Measurements from ENCODE around the gene PRELID3B.

Gene PRELID3B

GRCh38 chr20:59039233-59039632 lies 3.4 kb downstream of the PRELID3B start:
- Mint-ChIP-seq H3K9me3 (no peaks in the 10 kb centered on the region), H3K4me3 (peak overlapping the region; percentile 90), H3K27me3 (no peaks in the 10 kb centered on the region), H3K27ac (peak overlapping the region; percentile 89), H3K36me3 (peaks cover 30% of the 10 kb centered on the region), H3K4me1 (peaks cover 59% of the 10 kb centered on the region)

GRCh38 chr20:59037386-59037785 lies 5.2 kb downstream of the PRELID3B start:
- Mint-ChIP-seq H3K36me3 (peaks cover 35% of the 10 kb centered on the region), H3K27me3 (no peaks in the 10 kb centered on the region)

DNA sequence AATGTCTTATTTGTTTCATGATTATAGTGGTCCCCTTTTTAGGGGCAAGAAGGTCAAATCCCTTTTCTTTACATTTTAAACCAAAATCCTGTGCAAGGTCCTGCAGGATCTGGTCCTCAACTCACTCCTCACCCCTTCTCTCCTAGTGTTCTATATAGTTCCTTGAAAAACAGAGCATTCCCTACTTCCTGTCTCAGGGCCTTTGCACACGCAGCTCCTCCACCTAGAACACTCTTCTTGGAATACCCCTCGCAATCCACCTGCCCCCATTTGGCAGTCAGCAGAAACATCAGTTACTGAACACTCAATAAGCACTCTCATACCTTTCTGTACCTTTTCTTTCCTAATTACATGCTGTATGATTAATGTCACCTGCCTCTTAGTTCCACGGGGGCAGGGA lies 7.2 kb downstream of the PRELID3B start:
- Mint-ChIP-seq H3K4me3 (no peak overlapping the region), H3K36me3 (peaks cover 30% of the 10 kb centered on the region), H3K27ac (peak overlapping the region; percentile 53), H3K4me1 (peaks cover 56% of the 10 kb centered on the region), H3K27me3 (no peaks in the 10 kb centered on the region), H3K9me3 (no peaks in the 10 kb centered on the region)

More at GRCh38 chr20:59037386-59037785, 5.2 kb downstream of the PRELID3B start:
- Mint-ChIP-seq H3K27ac (peak overlapping the region; percentile 89), H3K4me3 (peak overlapping the region; percentile 16), H3K4me1 (peaks cover 55% of the 10 kb centered on the region), H3K9me3 (no peaks in the 10 kb centered on the region)

DNA sequence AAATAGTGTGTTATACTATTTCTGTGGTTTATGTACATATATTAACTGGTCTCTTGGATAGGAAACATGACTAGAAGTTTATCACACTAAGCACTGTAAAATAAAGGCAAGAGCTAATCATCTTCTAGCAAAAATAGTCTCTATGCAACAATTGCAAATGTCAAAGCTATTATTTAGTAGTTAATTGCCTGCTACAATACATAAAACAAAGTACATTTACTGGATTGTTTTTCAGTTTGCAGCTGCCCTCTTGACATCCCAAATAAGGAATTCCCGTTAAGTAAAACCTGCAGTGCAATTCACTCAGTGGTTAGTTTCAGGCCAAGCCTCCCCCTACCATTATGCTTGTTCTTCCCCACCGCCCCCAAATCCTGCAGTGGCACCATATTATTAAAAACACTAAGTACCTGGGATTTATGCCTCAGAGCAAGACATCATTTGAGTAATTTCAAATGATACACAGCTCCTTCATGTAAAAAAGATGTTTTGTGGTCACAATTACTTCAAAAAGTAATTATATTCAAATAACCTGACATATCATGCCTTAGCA lies 8.9 kb downstream of the PRELID3B start:
- Mint-ChIP-seq H3K27me3 (no peaks in the 10 kb centered on the region), H3K27ac (peak overlapping the region; percentile 77), H3K9me3 (no peaks in the 10 kb centered on the region), H3K4me3 (peak overlapping the region; percentile 19), H3K4me1 (peaks cover 56% of the 10 kb centered on the region), H3K36me3 (peaks cover 30% of the 10 kb centered on the region)

DNA sequence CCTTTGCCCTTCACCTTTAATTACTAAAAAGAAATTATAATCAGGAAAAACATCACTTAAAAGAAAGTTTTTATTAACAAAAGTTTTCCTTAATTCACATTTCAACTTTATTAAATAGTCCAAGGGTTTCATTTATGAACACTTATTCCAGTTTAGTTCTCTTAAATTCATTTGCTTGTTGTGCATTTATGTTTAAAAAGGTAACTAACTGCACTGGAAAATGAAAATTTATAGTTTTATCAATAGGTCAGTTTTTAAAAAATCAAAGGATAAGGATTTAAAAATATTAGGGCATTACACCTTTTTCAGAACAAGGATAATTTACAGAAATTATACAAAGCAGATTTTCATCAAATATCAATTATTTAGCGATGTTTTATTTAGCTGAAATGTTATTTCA lies 9.5 kb downstream of the PRELID3B start:
- Mint-ChIP-seq H3K27ac (peak overlapping the region; percentile 97), H3K4me1 (peaks cover 60% of the 10 kb centered on the region), H3K4me3 (peak overlapping the region; percentile 95), H3K36me3 (peaks cover 33% of the 10 kb centered on the region), H3K9me3 (no peaks in the 10 kb centered on the region), H3K27me3 (no peaks in the 10 kb centered on the region)

DNA sequence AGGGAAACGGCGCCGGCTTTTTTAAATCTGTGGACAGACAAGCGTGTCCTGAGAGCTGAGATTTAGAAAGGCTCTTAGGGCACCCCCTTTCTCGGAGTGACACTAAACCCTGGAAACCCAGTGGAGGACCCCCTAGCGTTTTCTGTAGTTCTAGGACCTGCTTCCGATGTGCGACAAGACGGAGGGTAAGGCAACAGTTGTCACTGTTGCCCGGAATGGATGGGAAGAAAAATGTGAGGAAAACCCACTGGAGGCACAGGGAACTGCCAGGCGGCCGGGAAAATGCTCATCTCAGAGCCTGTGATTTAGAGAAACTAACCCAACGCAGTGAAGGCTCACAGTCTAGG lies 9.9 kb downstream of the PRELID3B start:
- Mint-ChIP-seq H3K4me3 (peak overlapping the region; percentile 95), H3K27me3 (no peaks in the 10 kb centered on the region), H3K9me3 (no peaks in the 10 kb centered on the region), H3K27ac (peak overlapping the region; percentile 97), H3K4me1 (peaks cover 63% of the 10 kb centered on the region), H3K36me3 (peaks cover 32% of the 10 kb centered on the region)

DNA sequence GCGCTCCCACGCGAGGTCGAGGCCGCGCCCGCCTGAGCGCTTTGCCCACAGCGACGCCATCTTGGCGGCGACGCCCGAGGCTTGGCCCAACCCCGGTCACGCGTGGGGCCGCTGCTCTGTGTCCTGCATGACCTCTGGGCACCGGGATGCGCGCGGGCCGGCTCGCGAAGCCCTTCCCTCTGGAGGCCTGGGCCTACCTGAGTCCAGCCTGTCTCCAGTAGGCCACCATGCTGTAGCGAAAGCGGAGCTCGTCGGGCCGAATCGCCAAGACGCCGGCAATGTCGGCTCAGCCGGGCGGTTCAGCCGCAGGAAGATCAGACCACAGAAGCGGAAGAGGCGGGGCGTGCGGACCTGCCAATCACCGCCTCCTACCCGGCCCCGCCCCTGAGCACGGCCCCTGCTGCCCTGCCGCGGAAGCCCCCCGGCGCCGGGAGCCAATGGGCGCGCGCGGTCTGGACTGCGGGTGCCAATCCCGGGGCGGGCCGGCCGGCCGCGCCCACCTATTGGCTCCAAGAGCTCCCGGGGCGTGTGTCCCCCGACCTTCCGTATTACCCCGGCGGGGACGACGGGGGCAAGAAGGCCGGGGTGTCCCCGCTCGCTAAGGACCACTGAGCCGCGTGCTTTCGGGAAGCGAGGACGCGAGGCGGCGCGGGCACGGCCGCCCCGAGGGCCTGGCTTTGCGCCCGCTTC lies 10.4 kb downstream of the PRELID3B start, which contains the start of gene ATP5F1E:
Gene ATP5F1E (minus strand): TSS at position 313 of the 690 bp plus-strand sequence. CDS start 84 bp downstream, at position 229.
- Mint-ChIP-seq H3K4me3 (peak within 1 kb of the TSS; percentile 95), H3K27me3 (no peaks in the 10 kb centered on the region), H3K36me3 (peaks cover 32% of the 10 kb centered on the region), H3K4me1 (peaks cover 65% of the 10 kb centered on the region), H3K9me3 (no peaks in the 10 kb centered on the region), H3K27ac (peak within 1 kb of the TSS; percentile 97)

DNA sequence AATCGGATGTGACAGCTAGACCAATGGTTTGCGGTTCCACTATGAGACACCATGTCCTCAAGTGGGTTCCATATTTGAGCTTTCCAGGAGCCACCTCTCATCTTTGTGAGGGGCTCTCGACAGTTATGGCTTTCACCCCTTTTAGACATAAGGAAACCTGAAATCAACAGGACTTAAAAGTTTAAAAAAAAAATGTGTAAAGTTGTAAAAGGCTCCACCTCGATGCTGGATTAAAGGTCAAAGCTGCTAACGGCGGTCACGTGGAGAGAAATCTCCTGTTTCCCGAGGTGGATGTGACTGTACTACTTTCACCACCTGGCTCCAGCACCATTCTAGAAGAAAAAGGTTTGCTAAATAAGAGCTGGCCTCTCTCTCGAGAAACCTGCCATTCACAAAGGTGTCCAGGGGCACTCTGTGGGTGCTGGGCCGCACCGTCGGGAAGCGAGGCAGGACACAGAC lies 11.0 kb downstream of the PRELID3B start:
- Mint-ChIP-seq H3K27ac (peak overlapping the region; percentile 95), H3K4me3 (peak overlapping the region; percentile 92), H3K9me3 (no peaks in the 10 kb centered on the region), H3K4me1 (peaks cover 65% of the 10 kb centered on the region), H3K27me3 (no peaks in the 10 kb centered on the region), H3K36me3 (peaks cover 32% of the 10 kb centered on the region)

DNA sequence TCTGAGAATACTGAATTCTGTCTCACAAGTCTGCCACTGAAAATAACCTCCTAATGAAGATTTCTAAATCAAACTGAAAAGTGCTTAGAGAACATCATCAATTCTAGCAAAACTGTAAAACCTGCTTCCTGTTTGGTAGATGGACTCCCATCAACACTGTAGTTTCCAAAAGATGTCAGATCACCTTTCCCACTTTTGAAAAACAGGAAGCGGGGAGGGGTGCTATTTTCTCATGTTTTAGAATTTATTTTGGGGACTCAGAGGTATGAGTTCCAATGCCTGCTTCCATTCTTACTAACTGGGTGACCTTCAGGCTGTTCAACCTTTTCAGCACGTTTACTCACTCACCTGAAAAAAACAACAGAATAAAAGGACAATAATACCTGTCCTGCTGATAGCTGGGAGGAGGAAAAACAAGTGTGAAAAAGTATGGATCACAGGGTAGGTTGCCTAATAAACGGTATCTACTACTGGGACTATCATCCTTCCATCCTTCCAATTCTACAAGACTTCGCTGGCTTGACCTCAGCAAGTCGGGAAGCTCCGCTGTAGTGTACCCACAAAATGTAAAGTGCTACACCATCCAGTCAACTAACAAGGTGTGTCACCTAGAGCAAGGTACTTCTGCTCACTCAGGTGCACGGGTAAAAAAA lies 11.5 kb downstream of the PRELID3B start:
- peak overlapping the region; percentile 82 for H3K27ac Mint-ChIP-seq
- peaks cover 32% of the 10 kb centered on the region for H3K36me3 Mint-ChIP-seq
- H3K27me3 Mint-ChIP-seq = no peaks in the 10 kb centered on the region
- no peaks in the 10 kb centered on the region for H3K9me3 Mint-ChIP-seq
- peak overlapping the region; percentile 92 for H3K4me3 Mint-ChIP-seq
- peaks cover 70% of the 10 kb centered on the region for H3K4me1 Mint-ChIP-seq

- peak overlapping the region; percentile 92 for H3K4me3 Mint-ChIP-seq
- H3K27ac Mint-ChIP-seq = peak overlapping the region; percentile 59
- H3K27me3 Mint-ChIP-seq = no peaks in the 10 kb centered on the region
- H3K4me1 Mint-ChIP-seq = peaks cover 71% of the 10 kb centered on the region
- H3K9me3 Mint-ChIP-seq = no peaks in the 10 kb centered on the region
- H3K36me3 Mint-ChIP-seq = peaks cover 35% of the 10 kb centered on the region
These were observed 13.8 kb downstream of the PRELID3B start for GRCh38 chr20:59028812-59029211.

GRCh38 chr20:59027741-59028320 lies 14.8 kb downstream of the PRELID3B start:
- Mint-ChIP-seq H3K4me3 (no peak overlapping the region), H3K36me3 (peaks cover 34% of the 10 kb centered on the region), H3K27ac (peak overlapping the region; percentile 17), H3K4me1 (peaks cover 67% of the 10 kb centered on the region), H3K9me3 (no peaks in the 10 kb centered on the region), H3K27me3 (no peaks in the 10 kb centered on the region)

DNA sequence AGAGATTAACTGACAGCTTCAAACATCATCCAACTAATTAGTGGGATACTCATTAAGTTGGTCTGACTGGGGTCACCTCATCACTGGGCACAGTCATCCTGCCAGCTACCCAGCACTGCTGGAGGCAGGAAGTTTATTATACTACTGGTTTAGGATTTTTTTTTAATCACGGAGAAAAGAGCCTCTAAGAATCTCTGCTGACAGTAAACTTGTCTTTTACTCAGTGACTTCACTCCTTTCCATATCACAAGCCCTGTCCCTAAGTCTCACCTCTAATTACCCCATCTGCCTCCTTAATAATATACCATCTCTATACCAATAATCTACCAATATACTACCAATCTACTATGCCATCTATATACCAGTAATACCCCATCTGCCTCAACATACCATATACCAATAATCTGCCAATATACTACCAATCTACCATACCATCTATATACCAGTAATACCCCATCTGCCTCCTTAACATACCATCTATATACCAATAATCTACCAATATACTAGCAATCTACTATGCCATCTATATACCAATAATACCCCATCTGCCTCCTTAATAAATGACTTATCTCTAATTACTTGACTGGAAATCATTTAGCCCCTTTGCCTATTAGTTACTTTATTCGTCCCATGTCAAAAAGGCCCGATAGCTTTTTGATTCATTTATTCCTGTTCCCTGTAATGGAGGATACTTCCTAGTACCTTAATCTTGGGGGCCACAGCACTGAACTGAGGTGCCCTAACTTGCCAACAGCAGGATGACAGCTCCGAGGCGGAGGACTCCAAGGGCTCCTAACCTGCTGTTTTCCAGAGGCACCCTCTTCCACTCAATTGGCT lies 15.5 kb downstream of the PRELID3B start:
- no peak overlapping the region for H3K4me3 Mint-ChIP-seq
- no peaks in the 10 kb centered on the region for H3K27me3 Mint-ChIP-seq
- H3K36me3 Mint-ChIP-seq = peaks cover 38% of the 10 kb centered on the region

GRCh38 chr20:59025511-59025910 lies 17.1 kb downstream of the PRELID3B start:
- H3K27me3 Mint-ChIP-seq = no peaks in the 10 kb centered on the region
- H3K36me3 Mint-ChIP-seq = peaks cover 38% of the 10 kb centered on the region
- H3K4me1 Mint-ChIP-seq = peaks cover 61% of the 10 kb centered on the region
- H3K4me3 Mint-ChIP-seq = no peak overlapping the region
- H3K27ac Mint-ChIP-seq = peak overlapping the region; percentile 23
- H3K9me3 Mint-ChIP-seq = no peaks in the 10 kb centered on the region

More for the DNA sequence above, 15.5 kb downstream of the PRELID3B start:
- no peaks in the 10 kb centered on the region for H3K9me3 Mint-ChIP-seq
- peak overlapping the region; percentile 26 for H3K27ac Mint-ChIP-seq
- H3K4me1 Mint-ChIP-seq = peaks cover 64% of the 10 kb centered on the region

DNA sequence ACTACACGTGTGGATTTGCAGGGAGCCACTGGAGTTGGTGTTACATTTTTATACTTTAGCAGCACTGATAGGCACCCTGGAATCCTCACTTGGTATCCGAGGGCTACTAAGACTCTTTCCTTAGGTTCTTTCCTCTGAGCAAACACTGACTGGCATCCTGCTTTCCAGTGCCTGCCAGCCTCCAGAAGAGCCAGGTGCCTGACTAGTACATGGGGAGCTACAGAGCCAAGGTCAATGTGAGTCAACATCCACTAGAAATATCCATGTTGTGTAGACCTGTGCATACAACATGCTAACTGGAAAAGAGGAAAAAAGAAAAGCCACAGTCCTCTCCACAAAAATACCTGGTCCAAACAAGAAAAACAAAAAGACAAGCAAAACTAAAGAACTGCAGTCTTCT lies 17.5 kb downstream of the PRELID3B start:
- H3K27me3 Mint-ChIP-seq = no peaks in the 10 kb centered on the region
- H3K4me3 Mint-ChIP-seq = no peak overlapping the region
- H3K9me3 Mint-ChIP-seq = no peaks in the 10 kb centered on the region
- no peak overlapping the region for H3K27ac Mint-ChIP-seq
- peaks cover 34% of the 10 kb centered on the region for H3K36me3 Mint-ChIP-seq
- H3K4me1 Mint-ChIP-seq = peaks cover 56% of the 10 kb centered on the region

DNA sequence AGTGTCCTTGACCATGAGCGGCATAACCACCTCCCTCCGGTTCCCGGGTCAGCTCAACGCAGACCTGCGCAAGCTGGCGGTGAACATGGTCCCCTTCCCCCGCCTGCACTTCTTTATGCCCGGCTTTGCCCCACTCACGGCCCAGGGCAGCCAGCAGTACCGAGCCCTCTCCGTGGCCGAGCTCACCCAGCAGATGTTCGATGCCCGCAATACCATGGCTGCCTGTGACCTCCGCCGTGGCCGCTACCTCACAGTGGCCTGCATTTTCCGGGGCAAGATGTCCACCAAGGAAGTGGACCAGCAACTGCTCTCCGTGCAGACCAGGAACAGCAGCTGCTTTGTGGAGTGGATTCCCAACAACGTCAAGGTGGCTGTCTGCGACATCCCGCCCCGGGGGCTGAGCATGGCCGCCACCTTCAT lies 18.5 kb downstream of the PRELID3B start:
- Mint-ChIP-seq H3K4me3 (no peak overlapping the region), H3K27ac (no peak overlapping the region), H3K4me1 (peaks cover 47% of the 10 kb centered on the region), H3K27me3 (no peaks in the 10 kb centered on the region), H3K36me3 (peaks cover 28% of the 10 kb centered on the region), H3K9me3 (no peaks in the 10 kb centered on the region)

Measured in activated naive CD4-positive, alpha-beta T cell treated with anti-CD3 and anti-CD28 coated beads, Interleukin-2, amount 50 U/mL, for 24 hours (primary cell).